CD4-positive, alpha-beta memory T cell (primary cell): Measurements from ENCODE around the gene SCAF1. TPM values are rescaled to one million over a fixed set of nuclear protein-coding genes. Genes with fewer than 3 reads are reported as not detected.

ENCODE experiments used
- CTCF ChIA-PET: fragments of 350-600 bp; sonication (Branson Sonifier 250); formaldehyde crosslinking; loops from one replicate; lab custom pipeline; 2021; ENCODE audit warnings: inconsistent platforms; ENCODE audit not compliant: partially characterized antibody; lab: Charles Lee
- POLR2A ChIA-PET: fragments of 350-600 bp; sonication (Branson Sonifier 250); formaldehyde crosslinking; loops from one replicate; lab custom pipeline; 2021; ENCODE audit not compliant: partially characterized antibody; lab: Charles Lee
- DNase-seq, 5 donors: peaks; one replicate each; pipeline versions ENCODE4 v3.0.0 to v3.0.0-alpha.2; 2020 to 2022; ENCODE audit warnings: mixed read lengths in 1 of 5
- H3K27ac ChIP-seq: one replicate; pipeline ENCODE4 v1.7.0; 2013; ENCODE audit warnings: low read depth, low read length
- H3K27me3 ChIP-seq: 2 replicates; pipeline ENCODE4 v1.7.0; 2013; ENCODE audit warnings: mild to moderate bottlenecking, low read length, moderate library complexity; ENCODE audit not compliant: insufficient read depth
- H3K36me3 ChIP-seq: 2 replicates; pipeline ENCODE4 v1.7.0; 2013; ENCODE audit warnings: mild to moderate bottlenecking, low read length, moderate library complexity; ENCODE audit not compliant: insufficient read depth
- H3K4me1 ChIP-seq: 2 replicates; pipeline ENCODE4 v1.7.0; 2013; ENCODE audit warnings: mild to moderate bottlenecking, low read length, moderate library complexity; ENCODE audit not compliant: insufficient read depth
- H3K4me3 ChIP-seq, 2 donors: one replicate each; pipeline ENCODE4 v1.7.0; 2013; ENCODE audit warnings: low read length in 2 of 2, mild to moderate bottlenecking in 1 of 2
- H3K9me3 ChIP-seq, 2 donors: one replicate each; pipeline ENCODE4 v1.7.0; 2013; ENCODE audit warnings: low read length in 2 of 2, control low read depth in 1 of 2; ENCODE audit not compliant: control insufficient read depth in 1 of 2
- H3K27ac Mint-ChIP-seq, 7 donors: one replicate each; pipeline ENCODE4 v1.8.0; 2020 to 2021; ENCODE audit warnings: mixed read lengths in 7 of 7, mild to moderate bottlenecking in 6 of 7, inconsistent platforms in 3 of 7, moderate library complexity in 3 of 7
- H3K27me3 Mint-ChIP-seq, 2 donors: one replicate each; pipeline ENCODE4 v1.8.0; 2020 to 2021; ENCODE audit warnings: mixed read lengths in 2 of 2
- H3K36me3 Mint-ChIP-seq, 2 donors: one replicate each; pipeline ENCODE4 v1.8.0; 2020 to 2021; ENCODE audit warnings: mixed read lengths in 2 of 2, inconsistent platforms in 1 of 2, mild to moderate bottlenecking in 1 of 2
- H3K4me1 Mint-ChIP-seq, 4 donors: one replicate each; pipeline ENCODE4 v1.8.0; 2020 to 2021; ENCODE audit warnings: mixed read lengths in 4 of 4, mild to moderate bottlenecking in 1 of 4
- H3K4me3 Mint-ChIP-seq, 8 donors: one replicate each; pipeline ENCODE4 v1.8.0; 2020 to 2021; ENCODE audit warnings: mixed read lengths in 8 of 8, mild to moderate bottlenecking in 7 of 8, moderate library complexity in 6 of 8, inconsistent platforms in 3 of 8
- H3K9me3 Mint-ChIP-seq, 8 donors: one replicate each; pipeline ENCODE4 v1.8.0; 2020 to 2021; ENCODE audit warnings: mixed read lengths in 8 of 8, mild to moderate bottlenecking in 5 of 8, inconsistent platforms in 3 of 8, moderate library complexity in 1 of 8
- intact Hi-C: fragments of 100-400 bp; cut with micrococcal nuclease; formaldehyde crosslinking; loops from one replicate; pipeline ENCODE4 v1.15.1; 2023
- polyA plus RNA-seq, 2 donors: library from polyadenylated mRNA; unstranded; fragments of 300-500 nt; fragmentation: Illumina TruSeq; gene quantifications; one replicate each; pipeline ENCODE4 v1.2.3, GENCODE V29; 2021
- total RNA-seq, 2 experiments: library from RNA; stranded (reverse); gene quantifications; one replicate each; pipeline ENCODE4 v1.2.3, GENCODE V29; 2021

The SCAF1 gene
- total and polyA plus RNA-seq, 4 experiments from 2014 or later, result 4.0 to 62.7 (median 60.5) TPM; not detected in 1

DNA sequence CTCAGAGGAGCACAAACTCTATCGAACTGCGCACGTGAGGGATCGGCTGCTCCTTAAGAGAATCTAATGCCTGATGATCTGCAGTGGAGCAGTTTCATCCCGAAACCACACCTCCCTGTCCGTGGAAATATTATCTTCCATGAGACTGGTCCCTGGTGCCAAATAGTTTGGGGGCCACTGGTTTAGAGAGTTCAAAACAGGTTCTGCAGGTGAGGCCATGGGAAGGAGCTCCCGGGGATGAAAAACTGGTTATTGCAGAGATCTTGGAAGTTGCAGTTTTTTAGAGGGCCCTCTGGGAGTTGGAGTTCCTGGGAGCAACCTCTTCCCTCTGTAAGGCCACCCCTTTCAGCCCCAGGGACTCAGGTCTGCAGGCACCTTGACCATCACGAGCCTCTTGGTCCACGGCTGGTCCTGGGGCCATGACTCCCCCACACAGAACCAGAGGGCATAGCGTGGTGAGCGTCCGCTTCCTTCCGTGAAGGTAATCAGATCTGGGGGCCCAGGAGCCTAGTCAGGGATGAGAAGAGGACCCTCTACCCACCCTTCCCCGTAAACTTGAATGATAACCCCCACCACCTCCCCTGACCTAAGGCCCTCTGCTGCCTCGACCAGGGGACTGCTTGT, 18.4 kb downstream of the SCAF1 start:
- H3K27ac ChIP-seq, result no peak overlapping the region
- POLR2A ChIA-PET, result interaction anchor here (0.7 to 11.0 kb wide), 6 partner anchors 16 to 80 kb away, joined by 3 to 146 read pairs (median 4); partner anchors contain the start of genes NOSIP, PRMT1, PRRG2 and RRAS
- H3K27me3 ChIP-seq, result no peaks in the 10 kb centered on the region
- peaks cover 10 to 48% (median 29%) of the 10 kb centered on the region in 4 donors for H3K4me1 Mint-ChIP-seq
- H3K4me1 ChIP-seq, result peaks cover 28% of the 10 kb centered on the region
- peaks cover 7 to 64% of the 10 kb centered on the region in 2 donors for H3K36me3 Mint-ChIP-seq
- intact Hi-C loops, result no loop called here
- no peak for DNase-seq
- peak overlapping the region in 4 of 7 donors; percentile 46 to 88 (median 63) for H3K27ac Mint-ChIP-seq
- H3K27me3 Mint-ChIP-seq, result no peaks in the 10 kb centered on the region
- CTCF ChIA-PET, result interaction anchor here (0.6 kb wide), 1 partner anchor 14 kb away, joined by 3 read pairs; no protein-coding TSS in a partner anchor
- no peak overlapping the region for H3K4me3 Mint-ChIP-seq
- H3K9me3 ChIP-seq, result no peaks in the 10 kb centered on the region
- H3K36me3 ChIP-seq, result peaks cover 68% of the 10 kb centered on the region
- H3K4me3 ChIP-seq, result no peak overlapping the region
- H3K9me3 Mint-ChIP-seq, result no peaks in the 10 kb centered on the region

DNA sequence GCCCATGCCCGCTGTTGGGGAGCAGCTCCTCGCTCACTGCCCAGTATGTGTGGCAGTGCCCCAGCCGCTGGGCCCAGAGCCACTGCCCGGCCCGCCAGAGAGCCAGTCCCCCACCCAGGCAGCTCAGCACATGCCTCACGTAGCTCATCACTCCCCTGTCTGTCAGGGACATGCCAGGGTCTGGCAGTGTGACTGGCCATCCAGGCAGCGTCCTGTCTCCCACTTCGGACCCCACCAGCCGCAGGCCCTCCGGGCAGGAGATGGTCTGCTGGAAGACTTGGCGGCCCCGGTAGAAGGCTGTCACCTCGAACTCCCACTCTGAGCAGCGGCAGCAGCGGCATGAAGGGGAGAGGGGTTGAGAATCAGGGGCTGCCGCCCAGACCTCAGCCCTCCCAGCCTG, 20.0 kb downstream of the SCAF1 start:
- CTCF ChIA-PET, result no interaction called here
- no peaks in the 10 kb centered on the region for H3K9me3 ChIP-seq
- H3K36me3 Mint-ChIP-seq, result peaks cover 7 to 55% of the 10 kb centered on the region in 2 donors
- no peaks in the 10 kb centered on the region for H3K27me3 Mint-ChIP-seq
- DNase-seq, result no peak
- H3K27ac ChIP-seq, result peak overlapping the region; percentile 93
- peak overlapping the region in 2 of 8 donors; percentile 25 to 28 for H3K4me3 Mint-ChIP-seq
- peaks cover 37% of the 10 kb centered on the region for H3K4me1 ChIP-seq
- peaks cover 18 to 64% (median 38%) of the 10 kb centered on the region in 4 donors for H3K4me1 Mint-ChIP-seq
- H3K27ac Mint-ChIP-seq, result peak overlapping the region in 3 of 7 donors; percentile 51 to 95 (median 53)
- POLR2A ChIA-PET, result interaction anchor here (0.7 to 11.0 kb wide), 4 partner anchors 11 to 327 kb away, joined by 3 to 146 read pairs (median 64); partner anchors contain the start of genes CD37, PRMT1, RRAS and SCAF1
- H3K27me3 ChIP-seq, result no peaks in the 10 kb centered on the region
- H3K36me3 ChIP-seq, result peaks cover 53% of the 10 kb centered on the region
- intact Hi-C loops, result no loop called here
- peaks cover 0 to 4% (median 0%) of the 10 kb centered on the region in 8 donors for H3K9me3 Mint-ChIP-seq
- H3K4me3 ChIP-seq, result no peak overlapping the region

DNA sequence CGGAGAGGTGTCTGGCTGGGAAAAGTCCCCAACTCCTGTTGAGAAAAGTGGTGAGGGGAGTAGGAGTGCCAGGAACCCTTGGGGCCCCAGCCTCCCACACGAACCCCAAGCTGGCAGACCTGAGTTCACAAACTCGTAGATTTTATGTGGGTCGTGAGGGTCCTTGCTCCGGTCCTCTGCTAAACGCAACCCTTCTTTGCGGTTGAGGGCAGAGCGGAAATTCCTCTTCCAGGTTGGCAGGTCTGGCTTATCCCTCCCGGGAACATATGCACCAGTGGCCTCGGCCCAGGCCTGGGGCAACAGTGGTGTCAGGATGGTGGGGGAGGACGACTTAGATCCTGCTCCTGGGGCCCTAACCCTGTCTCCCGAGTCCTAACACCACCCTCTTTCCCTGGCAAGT, 21.2 kb downstream of the SCAF1 start:
- Histone ChIP-seq H3K4me1 (peaks cover 37% of the 10 kb centered on the region), H3K27me3 (no peaks in the 10 kb centered on the region), H3K36me3 (peaks cover 43% of the 10 kb centered on the region), H3K4me3 (peak overlapping the region in 1 of 2 donors; percentile 99), H3K27ac (peak overlapping the region; percentile 93), H3K9me3 (no peaks in the 10 kb centered on the region)
- Mint-ChIP-seq H3K9me3 (peaks cover 0 to 4% (median 0%) of the 10 kb centered on the region in 8 donors), H3K27ac (peak overlapping the region; percentile 95 to 100 (median 99)), H3K4me1 (peaks cover 19 to 68% (median 37%) of the 10 kb centered on the region in 4 donors), H3K36me3 (peaks cover 7 to 51% of the 10 kb centered on the region in 2 donors), H3K27me3 (no peaks in the 10 kb centered on the region), H3K4me3 (peak overlapping the region; percentile 95 to 100 (median 97))
- ChIA-PET POLR2A (interaction anchor here (0.8 to 11.0 kb wide), 18 partner anchors 8 to 1150 kb away, joined by 3 to 146 read pairs (median 7); partner anchors contain the start of genes NOSIP, PRMT1, PRR12 and PRRG2), CTCF (interaction anchor here (1.1 to 3.4 kb wide), 4 partner anchors 9 to 129 kb away, joined by 3 to 15 read pairs (median 8); no protein-coding TSS in a partner anchor)
- intact Hi-C loops, result no loop called here
- DNase-seq, result peak in 1 of 5 donors; percentile 36

DNA sequence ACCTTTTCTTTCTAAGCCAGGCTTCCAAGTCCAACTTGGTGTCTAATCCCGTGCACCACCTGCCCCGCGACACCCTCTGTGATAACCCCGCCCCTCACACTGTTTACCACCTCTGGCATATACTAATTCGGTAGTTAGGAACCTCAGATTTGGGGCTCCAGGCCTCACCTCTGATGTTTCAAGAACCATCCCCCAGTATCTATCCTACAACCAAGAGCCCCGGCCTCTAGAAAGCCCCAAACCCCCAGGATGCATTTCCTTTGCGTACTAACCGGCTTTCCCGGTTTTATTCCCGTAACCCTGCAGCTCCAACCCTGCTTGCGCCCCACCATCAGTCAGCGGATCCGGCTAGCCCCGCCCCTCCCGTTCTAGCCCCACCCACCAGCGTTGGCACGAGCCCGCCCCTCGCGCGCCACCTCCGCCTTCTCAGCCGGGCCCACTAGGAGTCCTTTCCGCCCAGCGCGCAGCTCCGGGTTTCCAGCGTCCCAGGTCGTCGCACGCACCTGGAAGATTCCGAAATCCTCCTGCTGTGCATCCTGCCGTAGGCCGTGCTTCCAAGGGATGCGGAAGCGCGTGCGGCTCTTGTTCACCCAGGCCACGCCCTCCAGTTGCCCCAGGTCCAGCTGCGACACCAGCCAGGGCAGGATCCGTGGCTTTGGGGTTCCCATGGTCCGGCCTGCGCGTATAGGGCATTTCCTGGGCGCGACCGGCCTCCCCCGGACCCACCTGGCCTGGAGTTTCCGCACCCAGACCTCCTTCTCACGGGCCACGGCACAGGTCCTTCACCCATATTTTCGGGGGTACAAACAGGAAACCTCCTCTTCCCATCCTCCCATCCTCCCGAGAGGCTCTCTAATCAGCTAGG, 22.4 kb downstream of the SCAF1 start:
- no peaks in the 10 kb centered on the region for H3K27me3 Mint-ChIP-seq
- peak overlapping the region; percentile 93 for H3K27ac ChIP-seq
- ChIA-PET CTCF (interaction anchor here (0.8 to 3.4 kb wide), 11 partner anchors 8 to 130 kb away, joined by 3 to 15 read pairs (median 4); partner anchors contain the start of genes RRAS and SCAF1), POLR2A (interaction anchor here (0.7 to 11.0 kb wide), 34 partner anchors 9 to 1151 kb away, joined by 3 to 146 read pairs (median 5); partner anchors contain the start of genes AKT1S1, AP2A1, ATF5 and FUZ)
- DNase-seq, result peak; percentile 85 to 92 (median 88)
- H3K27ac Mint-ChIP-seq, result peak overlapping the region; percentile 95 to 100 (median 99)
- intact Hi-C loops, result loop anchor here (1.0 kb wide), 3 partner anchors 12 to 74 kb away; partner anchors contain the start of gene SCAF1
- H3K4me1 ChIP-seq, result peaks cover 31% of the 10 kb centered on the region
- H3K36me3 ChIP-seq, result peaks cover 33% of the 10 kb centered on the region
- peak overlapping the region; percentile 99 for H3K4me3 ChIP-seq
- H3K9me3 ChIP-seq, result no peaks in the 10 kb centered on the region
- peaks cover 0 to 4% (median 0%) of the 10 kb centered on the region in 8 donors for H3K9me3 Mint-ChIP-seq
- H3K4me1 Mint-ChIP-seq, result peaks cover 19 to 65% (median 36%) of the 10 kb centered on the region in 4 donors
- H3K36me3 Mint-ChIP-seq, result peaks cover 7 to 42% of the 10 kb centered on the region in 2 donors
- H3K27me3 ChIP-seq, result no peaks in the 10 kb centered on the region
- H3K4me3 Mint-ChIP-seq, result peak overlapping the region; percentile 95 to 100 (median 97)

DNA sequence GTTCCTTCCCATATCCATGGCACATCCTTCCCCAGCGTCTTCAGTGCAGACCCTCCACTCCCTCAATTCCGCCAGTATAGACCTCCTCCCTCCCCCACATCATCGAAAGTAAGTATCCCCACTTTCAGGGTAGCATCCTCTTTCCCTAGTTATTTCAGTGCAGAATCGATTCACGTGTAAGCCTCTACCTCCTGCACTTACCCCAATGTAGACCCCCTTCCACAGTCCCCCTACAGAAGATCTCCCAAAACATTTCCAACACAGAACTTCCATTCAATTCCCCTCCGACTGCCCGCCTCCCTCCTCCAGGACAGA, 23.0 kb downstream of the SCAF1 start:
- Mint-ChIP-seq H3K27ac (peak overlapping the region; percentile 95 to 100 (median 99)), H3K27me3 (no peaks in the 10 kb centered on the region), H3K36me3 (peaks cover 6 to 36% of the 10 kb centered on the region in 2 donors), H3K9me3 (peaks cover 0 to 4% (median 0%) of the 10 kb centered on the region in 8 donors), H3K4me3 (peak overlapping the region; percentile 95 to 100 (median 97)), H3K4me1 (peaks cover 19 to 61% (median 34%) of the 10 kb centered on the region in 4 donors)
- H3K36me3 ChIP-seq, result peaks cover 28% of the 10 kb centered on the region
- intact Hi-C loops, result loop anchor here (1.0 kb wide), 2 partner anchors 23 to 75 kb away; partner anchors contain the start of gene SCAF1
- no peaks in the 10 kb centered on the region for H3K27me3 ChIP-seq
- H3K9me3 ChIP-seq, result no peaks in the 10 kb centered on the region
- no peak for DNase-seq
- peak overlapping the region; percentile 99 for H3K4me3 ChIP-seq
- peaks cover 31% of the 10 kb centered on the region for H3K4me1 ChIP-seq
- ChIA-PET CTCF (interaction anchor here (0.8 to 3.4 kb wide), 9 partner anchors 8 to 96 kb away, joined by 3 to 15 read pairs (median 4); partner anchors contain the start of genes RRAS and SCAF1), POLR2A (interaction anchor here (0.9 to 11.0 kb wide), 29 partner anchors 10 to 264 kb away, joined by 3 to 146 read pairs (median 5); partner anchors contain the start of genes AKT1S1, ATF5, FUZ and NOSIP)
- peak overlapping the region; percentile 93 for H3K27ac ChIP-seq

DNA sequence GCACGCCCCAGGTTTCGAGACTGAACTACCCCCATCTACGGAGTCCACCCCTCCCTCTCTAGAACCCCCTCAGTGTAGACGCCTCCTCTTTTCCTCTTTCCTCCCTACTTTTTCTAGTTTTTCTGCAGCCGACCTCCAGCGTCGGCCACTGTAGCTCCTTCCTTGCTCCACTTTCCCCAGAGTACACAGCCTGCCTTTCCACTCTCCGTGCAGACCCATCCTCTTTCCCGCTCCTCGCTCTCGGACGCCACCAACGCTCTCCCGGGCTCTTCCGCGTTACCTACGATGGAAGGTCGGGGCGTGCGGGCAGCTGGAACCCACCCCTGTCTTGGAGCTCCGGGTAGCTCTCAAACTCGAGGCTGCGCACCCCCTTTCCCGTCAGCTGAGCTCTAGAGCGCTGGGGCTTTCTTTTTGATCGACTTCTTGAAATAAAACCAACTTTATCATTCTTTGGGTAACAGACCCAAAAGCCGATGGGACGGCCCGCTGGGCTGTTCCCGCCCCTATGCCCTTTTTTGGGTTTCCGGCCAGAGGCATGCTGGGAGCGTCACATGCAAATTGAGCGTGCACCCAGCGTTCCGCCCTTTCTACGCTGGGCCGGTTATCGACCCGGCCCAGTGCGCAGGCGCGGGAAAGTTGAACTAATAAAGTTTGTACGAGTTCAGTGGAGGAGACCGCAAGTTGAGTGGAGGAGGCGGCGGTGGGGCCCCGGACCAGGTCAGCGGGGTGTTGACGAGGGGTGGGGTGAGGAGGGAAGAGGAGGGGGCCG, 23.5 kb downstream of the SCAF1 start, which contains the start of the genes BCL2L12 and IRF3:
TSS of gene BCL2L12 (plus strand) at position 583 of the 769 bp plus-strand sequence. CDS start 760 bp downstream, outside the sequence.
TSS of gene IRF3 (minus strand) at position 507 of the 769 bp plus-strand sequence. CDS start 1,019 bp downstream, outside the sequence.
- peak within 1 kb of the TSS; percentile 99 for H3K4me3 ChIP-seq
- CTCF ChIA-PET, result interaction anchor here (0.8 to 3.4 kb wide), 7 partner anchors 10 to 97 kb away, joined by 3 to 15 read pairs (median 4); partner anchors contain the start of genes RRAS and SCAF1

More for the DNA sequence above, 23.5 kb downstream of the SCAF1 start, which contains the start of the genes BCL2L12 and IRF3:
- Histone ChIP-seq H3K9me3 (no peaks in the 10 kb centered on the region), H3K27me3 (no peaks in the 10 kb centered on the region), H3K27ac (peak within 1 kb of the TSS; percentile 93), H3K4me1 (peaks cover 31% of the 10 kb centered on the region), H3K36me3 (peaks cover 23% of the 10 kb centered on the region)
- POLR2A ChIA-PET, result interaction anchor here (1.0 to 11.0 kb wide), 22 partner anchors 11 to 263 kb away, joined by 3 to 146 read pairs (median 6); partner anchors contain the start of genes AKT1S1, ATF5, NOSIP and NUP62
- Mint-ChIP-seq H3K4me3 (peak within 1 kb of the TSS; percentile 95 to 100 (median 97)), H3K4me1 (peaks cover 19 to 56% (median 31%) of the 10 kb centered on the region in 4 donors), H3K36me3 (peaks cover under 1 to 31% of the 10 kb centered on the region in 2 donors), H3K27me3 (no peaks in the 10 kb centered on the region), H3K27ac (peak within 1 kb of the TSS; percentile 95 to 100 (median 99)), H3K9me3 (peaks cover 0 to 4% (median 0%) of the 10 kb centered on the region in 8 donors)
- intact Hi-C loops, result loop anchor here (1.0 kb wide), 2 partner anchors 23 to 75 kb away; partner anchors contain the start of gene SCAF1
- peak; percentile 99 for DNase-seq
